Left cardiac atrium (tissue), 4 donors: ENCODE results near the gene CDYL2. TPM values are rescaled to one million over a fixed set of nuclear protein-coding genes. Genes with fewer than 3 reads are reported as not detected.
"Not testable (repeated sequence)": the region's sequence is repeated elsewhere in the genome, so short reads cannot be mapped to it uniquely, and the experiment has no call there.

ENCODE experiments used
- ATAC-seq, 2 donors: fragments of 200-7000 bp; cut with Tn5 transposase; one replicate each; pipeline ENCODE4 v1.9.1; 2020; ENCODE audit warnings: mild to moderate bottlenecking in 2 of 2, moderate library complexity in 2 of 2
- DNase-seq: peaks from one replicate; pipeline ENCODE4 v3.0.0-alpha.2; 2020
- intact Hi-C, 2 donors: fragments of 100-400 bp; cut with DNase I; formaldehyde crosslinking; loops; one replicate each; pipeline versions ENCODE4 v1.14.1 to v1.15.1; 2022 to 2023
- total RNA-seq, 2 donors: library from RNA; stranded (reverse); fragmentation: NEBNext Ultra II Directional; extraction: Animal tissue kit (Norgen Biotek cat#: 25700); gene quantifications; one replicate each; pipeline ENCODE4 v1.2.1, GENCODE V29; 2021
- donor health status: DM: no; HTN: yes; CAD: no.
- donor health status: DM: no; HTN: yes; CAD: no; lungs with severe emphysema.
- donor health status: DM: yes; HTN: yes; CAD: no.
- donor health status: Dilated cardiomyopathy.

CDYL2 gene
- total RNA-seq, 2 donors from 2014 or later, result 6.7 to 7.1 TPM

- ATAC-seq, DNase-seq, intact Hi-C loops: not testable (repeated sequence)
Observed at GRCh38 chr16:80815278-80815677, 10.9 kb upstream of the CDYL2 start.

GRCh38 chr16:80812593-80812992, 8.2 kb upstream of the CDYL2 start:
- intact Hi-C loops, result no loop called here
- ATAC-seq (no peak), DNase-seq (no peak)

DNA sequence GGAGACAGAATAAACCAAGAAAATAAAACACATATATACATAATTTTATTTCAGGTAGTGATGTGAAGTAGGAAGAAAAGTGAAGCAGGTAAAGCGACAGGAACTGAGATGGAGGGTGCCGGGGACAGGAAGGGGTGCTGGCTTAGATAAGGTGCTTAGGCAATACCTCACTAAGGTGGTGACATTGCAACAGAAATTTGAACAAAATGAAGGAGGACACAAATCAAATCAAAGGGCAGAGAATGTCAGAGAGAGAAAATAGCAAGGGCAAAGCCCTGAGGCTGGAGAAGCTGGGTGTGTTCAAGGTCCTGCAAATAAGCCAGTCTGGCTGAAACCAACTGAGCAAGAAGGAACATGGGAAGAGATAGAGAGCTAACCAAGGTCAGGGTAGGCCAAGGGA, 5.0 kb upstream of the CDYL2 start:
- no peak for ATAC-seq
- intact Hi-C loops, result no loop called here
- DNase-seq, result no peak

GRCh38 chr16:80807906-80808305, 3.5 kb upstream of the CDYL2 start:
- intact Hi-C loops, result no loop called here
- ATAC-seq (no peak), DNase-seq (no peak)

- intact Hi-C loops, result no loop called here
- ATAC-seq, result no peak
- DNase-seq, result peak; percentile 29
Observed at GRCh38 chr16:80806927-80807340, 2.5 kb upstream of the CDYL2 start.

GRCh38 chr16:80806289-80806688, 1.9 kb upstream of the CDYL2 start:
- intact Hi-C loops, result no loop called here

DNA sequence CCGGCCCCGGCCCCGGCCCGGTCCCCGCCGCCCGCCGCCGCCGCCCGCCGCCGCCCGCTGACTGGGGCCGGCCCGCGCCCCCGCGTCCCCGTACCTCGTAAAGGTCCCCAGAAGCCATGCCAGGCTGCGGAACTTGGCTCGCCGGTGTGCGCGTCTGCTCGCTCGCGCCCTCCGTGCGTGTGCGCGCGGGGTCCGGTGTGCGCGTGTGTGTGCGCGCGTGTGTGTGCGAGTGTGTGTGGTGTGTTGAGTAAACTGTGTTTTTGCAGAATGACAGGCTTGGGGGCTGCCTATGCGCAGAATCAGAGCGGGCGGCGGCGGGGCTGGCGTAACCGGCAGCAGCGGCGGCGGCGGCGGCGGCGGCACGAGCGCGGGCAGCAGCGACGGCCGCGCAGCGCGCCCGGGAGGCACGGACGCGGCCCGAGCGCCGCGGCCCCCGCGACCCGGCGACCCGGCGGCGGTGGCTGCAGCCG, 307 bp downstream of the CDYL2 start:
- ATAC-seq, result peak; percentile 50 to 68
- DNase-seq, result peak; percentile 66
- intact Hi-C loops, result no loop called here

More at GRCh38 chr16:80806289-80806688, 1.9 kb upstream of the CDYL2 start:
- ATAC-seq (no peak), DNase-seq (no peak)

GRCh38 chr16:80803339-80804055, 901 bp downstream of the CDYL2 start:
- peak; percentile 34 for DNase-seq
- intact Hi-C loops, result no loop called here
- peak; percentile 32 to 38 for ATAC-seq

DNA sequence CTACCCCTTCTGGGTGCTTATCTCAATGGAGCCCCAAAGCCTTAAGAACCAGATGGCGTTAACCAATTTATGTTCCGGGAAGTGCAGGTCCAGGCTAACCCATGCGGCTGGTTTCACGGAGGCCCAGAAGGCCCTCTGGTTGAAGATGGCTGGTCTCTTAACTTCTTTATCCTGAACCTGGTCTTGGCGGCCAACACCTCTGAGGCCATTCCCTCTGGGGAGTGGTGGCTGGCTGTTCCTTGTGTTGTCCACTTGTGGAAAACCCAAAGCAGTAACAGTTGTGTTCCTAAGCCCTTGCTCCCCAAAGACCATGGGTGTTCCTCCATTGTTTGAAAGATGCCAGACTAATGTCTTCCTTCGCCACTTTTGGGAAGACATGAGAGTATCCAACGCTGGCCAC, 1.5 kb downstream of the CDYL2 start:
- DNase-seq, result no peak
- no peak for ATAC-seq
- intact Hi-C loops, result no loop called here

- DNase-seq, result no peak
- ATAC-seq, result no peak
- intact Hi-C loops, result no loop called here
Observed at GRCh38 chr16:80802138-80802537, 2.3 kb downstream of the CDYL2 start.

DNA sequence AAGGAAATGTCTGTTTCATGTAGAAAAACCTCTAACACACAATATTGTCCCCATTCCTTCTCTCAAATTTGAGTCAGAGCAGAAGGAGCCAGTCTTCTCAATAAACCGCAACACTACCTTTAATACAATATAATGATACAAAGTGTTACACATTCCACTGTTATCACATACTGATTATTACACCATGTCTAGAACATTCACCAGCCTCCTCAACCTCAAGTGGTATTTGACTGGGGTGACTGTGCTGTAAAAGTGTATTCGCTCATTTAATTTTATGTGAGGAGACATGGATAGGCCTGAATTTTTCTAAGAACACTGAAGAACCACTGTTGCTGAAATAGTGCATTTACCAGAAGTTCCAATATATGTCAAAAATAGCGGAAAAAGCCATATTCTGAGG, 10.3 kb downstream of the CDYL2 start:
- intact Hi-C loops, result no loop called here
- ATAC-seq, result no peak
- no peak for DNase-seq

DNA sequence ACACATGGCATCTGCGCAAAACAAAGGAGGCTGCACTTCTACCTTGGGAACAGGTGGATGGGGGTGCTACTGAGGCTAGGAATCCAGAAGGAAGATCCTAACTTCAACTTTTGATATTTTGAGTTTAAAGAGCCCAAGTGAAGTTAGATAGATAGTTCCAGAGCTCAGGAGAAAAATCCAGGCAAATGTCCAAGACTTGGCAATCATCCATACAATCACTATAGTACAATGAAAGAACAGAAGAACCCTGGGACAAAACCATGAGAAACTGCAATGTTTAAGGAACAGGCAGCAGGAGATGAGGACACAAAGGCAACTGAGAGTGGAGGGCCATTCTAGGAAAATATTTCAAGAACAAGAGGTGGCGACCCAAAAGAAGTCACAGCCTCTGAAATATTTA, 12.4 kb downstream of the CDYL2 start:
- intact Hi-C loops, result no loop called here
- ATAC-seq, result no peak
- DNase-seq, result no peak

DNA sequence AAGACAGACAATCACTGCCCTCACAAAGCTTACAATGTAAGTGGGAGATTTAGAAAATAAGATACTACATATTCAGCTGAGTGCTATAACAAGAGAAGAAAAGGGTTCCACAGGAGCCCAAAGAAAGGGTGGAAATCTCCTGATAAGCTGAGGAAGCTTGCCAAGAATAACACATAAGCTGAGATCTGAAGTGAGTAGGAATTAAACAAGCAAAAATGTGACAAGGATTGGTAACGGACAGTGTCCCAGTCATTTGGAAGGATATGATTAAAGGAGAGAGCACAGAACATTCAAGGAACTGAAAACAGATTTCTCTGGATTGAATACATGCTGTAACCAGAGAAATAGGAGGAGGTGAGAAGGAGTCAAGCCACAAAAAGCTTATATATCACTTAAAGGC, 13.0 kb downstream of the CDYL2 start:
- intact Hi-C loops, result no loop called here
- no peak for DNase-seq
- ATAC-seq, result no peak

DNA sequence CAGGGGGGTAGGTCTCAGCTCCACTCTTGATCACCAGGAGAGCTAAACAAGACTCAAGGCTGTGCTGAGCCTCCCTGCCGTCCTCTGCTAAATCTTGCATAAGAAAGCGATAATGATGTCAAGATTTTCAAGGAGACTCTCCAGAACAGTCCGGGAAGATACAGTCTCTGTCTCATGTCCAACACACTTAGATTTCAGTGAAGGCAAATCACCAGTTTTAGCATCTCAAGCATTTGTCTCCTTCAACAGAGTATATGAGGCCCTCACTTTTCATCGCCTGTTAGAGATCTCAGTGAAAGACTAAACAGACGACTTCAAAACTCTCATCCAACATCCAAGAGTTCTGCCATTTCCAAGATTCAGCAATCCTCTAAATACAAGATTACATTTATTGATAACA, 13.6 kb downstream of the CDYL2 start:
- DNase-seq (no peak), ATAC-seq (no peak)
- intact Hi-C loops, result no loop called here

- intact Hi-C loops, result no loop called here
- DNase-seq, result no peak
- no peak for ATAC-seq
Observed at GRCh38 chr16:80788027-80788426, 16.4 kb downstream of the CDYL2 start.

DNA sequence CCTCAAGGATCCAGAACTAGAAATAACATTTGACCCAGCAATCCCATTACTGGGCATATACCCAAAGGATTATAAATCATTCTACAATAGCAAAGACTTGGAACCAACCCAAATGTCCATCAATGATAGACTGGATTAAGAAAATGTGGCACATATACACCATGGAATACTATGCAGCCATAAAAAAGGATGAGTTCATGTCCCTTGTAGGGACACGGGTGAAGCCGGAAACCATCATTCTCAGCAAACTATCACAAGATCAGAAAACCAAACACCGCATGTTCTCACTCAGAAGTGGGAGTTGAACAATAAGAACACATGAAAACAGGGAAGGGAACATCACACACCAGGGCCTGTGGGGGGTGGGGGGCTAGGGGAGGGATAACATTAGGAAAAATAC, 17.8 kb downstream of the CDYL2 start:
- ATAC-seq, DNase-seq: not testable (repeated sequence)

DNA sequence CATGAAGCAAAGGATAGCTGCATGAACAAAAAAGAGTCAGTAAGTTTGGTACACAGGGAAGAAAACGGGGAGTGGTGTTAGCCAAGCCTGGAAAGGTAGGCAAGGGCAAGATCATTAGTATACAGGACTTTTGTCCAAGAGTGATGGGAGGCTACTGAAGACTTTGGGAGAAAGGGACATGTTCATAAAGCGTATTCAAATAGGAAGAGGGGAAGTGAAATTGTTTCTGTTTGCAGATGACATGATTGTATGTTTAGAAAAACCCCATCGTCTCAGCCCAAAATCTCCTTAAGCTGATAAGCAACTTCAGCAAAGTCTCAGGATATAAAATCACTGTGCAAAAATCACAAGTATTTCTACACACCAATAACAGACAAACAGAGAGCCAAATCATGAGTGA, 19.4 kb downstream of the CDYL2 start:
- DNase-seq (no peak), ATAC-seq (no peak)
- intact Hi-C loops, result no loop called here

More for the DNA sequence above, 17.8 kb downstream of the CDYL2 start:
- intact Hi-C loops, result not testable (repeated sequence)

- DNase-seq (no peak), ATAC-seq (no peak)
- intact Hi-C loops, result no loop called here
Observed at GRCh38 chr16:80778703-80779102, 25.7 kb downstream of the CDYL2 start.

GRCh38 chr16:80776856-80777255, 27.5 kb downstream of the CDYL2 start:
- intact Hi-C loops, result no loop called here
- ATAC-seq, result no peak

GRCh38 chr16:80775450-80775849, 28.9 kb downstream of the CDYL2 start:
- intact Hi-C loops, result no loop called here
- ATAC-seq, result no peak

More at GRCh38 chr16:80776856-80777255, 27.5 kb downstream of the CDYL2 start:
- no peak for DNase-seq

DNA sequence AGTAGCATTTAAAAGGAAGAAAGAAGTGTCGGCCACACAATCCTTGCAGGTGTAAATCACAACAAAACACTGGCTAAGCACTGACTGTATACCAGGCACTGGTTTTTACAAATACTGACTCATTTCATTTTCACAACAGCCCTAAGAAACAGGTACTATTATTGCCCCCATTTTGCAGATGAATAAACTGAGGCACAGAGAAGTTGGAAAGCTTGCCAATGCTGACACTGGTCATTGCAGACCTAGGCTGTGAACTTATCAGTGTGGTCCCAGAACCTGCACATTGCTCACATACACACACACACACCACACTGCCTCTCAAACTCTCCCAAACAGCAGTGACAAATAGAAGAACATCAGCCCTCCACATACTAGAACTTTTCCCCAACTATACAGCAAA, 37.6 kb downstream of the CDYL2 start:
- intact Hi-C loops, result no loop called here
- no peak for DNase-seq
- ATAC-seq, result no peak

More at GRCh38 chr16:80775450-80775849, 28.9 kb downstream of the CDYL2 start:
- no peak for DNase-seq
